WI38 (cell line): Measurements from ENCODE around the gene PSMB3.

Experiments used
- H3K4me3 ChIP-seq: 2 replicates; pipeline ENCODE4 v1.5.1; 2011; ENCODE audit warnings: low read depth, mild to moderate bottlenecking, control low read depth, low read length
- CTCF ChIP-seq: IDR thresholded peaks from 2 replicates; pipeline ENCODE4 v1.5.1; 2012; ENCODE audit warnings: low read depth, mild to moderate bottlenecking, control low read depth, low read length

Gene PSMB3

GRCh38 chr17:38749223-38750043 is 3.1 kb upstream of the PSMB3 start:
- TF ChIP-seq CTCF = no peak

GRCh38 chr17:38750044-38750311 is 2.6 kb upstream of the PSMB3 start:
- TF ChIP-seq CTCF = no peak
- H3K4me3 ChIP-seq = peak overlapping the region; percentile 65

More at GRCh38 chr17:38749223-38750043, 3.1 kb upstream of the PSMB3 start:
- peak overlapping the region; percentile 65 for H3K4me3 ChIP-seq

- H3K4me3 ChIP-seq = peak overlapping the region; percentile 65
- TF ChIP-seq CTCF = no peak
Measured at GRCh38 chr17:38750312-38751121, 2.0 kb upstream of the PSMB3 start.

- TF ChIP-seq CTCF = no peak
- H3K4me3 ChIP-seq = peak overlapping the region; percentile 44
Measured at GRCh38 chr17:38751144-38751807, 1.3 kb upstream of the PSMB3 start.

GRCh38 chr17:38751808-38752307 is 683 bp upstream of the PSMB3 start:
- TF ChIP-seq CTCF = no peak
- H3K4me3 ChIP-seq = peak overlapping the region; percentile 97

- TF ChIP-seq CTCF = no peak
- peak overlapping the region; percentile 97 for H3K4me3 ChIP-seq
Measured at GRCh38 chr17:38753071-38753506, 548 bp downstream of the PSMB3 start.

GRCh38 chr17:38761612-38762011 is 9.1 kb downstream of the PSMB3 start:
- H3K4me3 ChIP-seq = no peak overlapping the region
- 0 out of 2 replicates have a peak, but pooled peaks have one; percentile 30 for TF ChIP-seq CTCF
